ENCODE measurements around the gene BANK1.

The BANK1 gene

DNA sequence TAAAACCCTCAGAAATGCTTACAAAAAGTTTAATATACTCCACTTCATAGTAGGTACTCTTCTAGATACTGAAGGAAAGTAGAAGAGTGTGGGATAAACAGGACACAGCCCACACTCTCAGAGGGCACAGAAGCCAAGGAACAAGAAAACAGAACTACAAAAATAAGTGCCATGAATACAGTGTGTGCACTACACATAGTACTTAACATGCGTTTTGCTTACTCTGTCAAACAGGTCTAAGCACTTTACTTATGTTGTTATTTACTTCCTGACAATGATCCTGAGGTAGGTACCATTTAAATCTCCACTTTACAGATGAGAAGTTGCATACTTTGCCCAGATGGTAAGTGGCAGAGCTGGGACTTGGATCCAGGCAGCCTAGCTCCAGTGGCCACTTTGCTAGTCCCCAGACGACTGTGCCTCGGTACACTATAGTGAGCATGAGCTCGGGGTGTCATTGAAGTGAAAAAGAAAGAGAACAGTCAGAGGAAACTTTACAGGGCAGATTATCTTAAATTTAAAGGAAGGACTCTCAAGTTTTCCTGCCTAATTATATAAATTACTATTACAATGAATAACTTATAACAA, 120.3 kb downstream of the BANK1 start:
- no peak for DNase-seq

GRCh38 chr4:101911616-101912015, 121.1 kb downstream of the BANK1 start:
- DNase-seq, result no peak

DNA sequence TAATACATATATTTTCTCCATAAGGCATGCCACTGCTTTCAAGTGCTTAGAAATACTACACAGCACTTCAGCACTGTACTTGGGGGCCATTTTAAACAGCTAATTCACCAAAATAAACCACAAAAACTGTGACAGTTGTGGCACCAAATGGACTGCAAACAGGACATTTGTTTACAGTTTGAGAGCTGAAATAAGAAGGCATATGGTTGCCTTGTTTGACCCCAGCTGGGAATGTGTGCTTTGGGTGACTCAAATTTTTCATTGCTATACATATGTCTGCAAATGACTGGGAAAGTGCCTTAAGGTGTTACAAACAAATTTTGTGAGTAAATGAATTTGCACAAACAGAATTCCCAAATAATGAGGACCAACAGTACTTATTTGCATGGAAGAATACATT, 124.2 kb downstream of the BANK1 start:
- DNase-seq, result no peak

DNA sequence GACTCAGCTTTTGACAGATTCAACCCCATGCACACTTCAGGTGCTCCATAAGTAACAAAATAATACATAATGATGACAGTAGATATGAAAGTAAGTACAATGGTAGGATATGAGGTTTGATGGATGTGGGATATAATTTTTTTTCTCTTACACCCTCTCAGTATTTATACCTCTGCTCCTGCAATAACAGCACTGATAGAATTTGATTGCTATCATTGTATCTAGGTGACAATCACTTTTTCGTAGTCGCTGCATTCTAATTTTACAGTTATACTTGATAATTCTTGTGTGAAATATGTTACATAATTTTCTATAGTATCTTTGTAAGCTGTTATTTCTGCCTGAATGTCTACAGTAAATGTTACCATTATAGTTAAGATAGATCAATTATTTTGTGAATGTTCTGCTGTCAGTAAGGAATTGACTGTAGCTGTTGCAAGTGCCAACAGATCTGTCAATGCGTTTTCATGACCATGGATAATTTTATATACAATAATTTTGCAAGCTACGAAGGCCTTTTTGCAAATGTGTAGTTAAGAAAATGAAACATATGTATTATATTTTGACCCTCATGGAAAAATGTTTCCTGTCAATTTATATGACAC, 128.9 kb downstream of the BANK1 start:
- DNase-seq, result no peak

- no peak for DNase-seq
These were observed 130.8 kb downstream of the BANK1 start for GRCh38 chr4:101921370-101921769.

DNA sequence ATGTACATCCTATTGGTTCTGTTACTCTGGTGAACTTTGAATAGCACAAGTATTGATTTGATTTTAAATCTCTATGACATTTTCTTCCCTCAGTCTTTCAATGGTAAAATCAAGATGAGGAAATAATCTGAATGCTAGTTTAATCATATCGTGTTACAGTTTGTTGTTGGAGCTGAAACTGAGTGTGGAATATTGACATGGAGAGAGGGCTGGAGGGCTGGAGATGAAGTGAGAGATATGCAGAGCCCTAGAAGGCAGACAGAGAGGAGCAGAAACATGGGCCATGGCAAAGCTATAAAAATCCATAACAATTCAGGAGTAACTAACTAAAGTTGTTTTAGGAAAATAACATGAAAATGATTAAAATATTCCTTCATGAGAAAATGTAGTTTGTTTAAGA, 141.1 kb downstream of the BANK1 start:
- no peak for DNase-seq

DNA sequence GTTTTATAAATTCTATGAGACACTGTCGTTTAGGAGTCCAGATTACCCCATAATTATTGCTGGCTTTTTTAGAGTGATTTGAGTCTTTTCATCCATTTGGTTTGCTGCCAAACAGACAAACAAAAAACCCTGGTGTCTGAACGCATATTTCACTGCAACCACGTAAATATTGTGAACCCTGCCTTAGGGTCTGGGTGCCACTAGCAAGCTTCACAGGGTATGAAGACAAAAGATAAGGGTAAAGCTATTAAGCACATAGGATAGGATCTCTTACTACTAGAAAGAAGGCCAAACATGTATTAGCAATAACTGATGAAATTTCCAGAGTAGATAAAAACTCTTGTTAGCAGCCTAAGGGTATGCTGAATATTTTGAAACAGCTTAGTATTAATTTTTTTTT, 143.3 kb downstream of the BANK1 start:
- DNase-seq, result no peak

- no peak for DNase-seq
These were observed 148.3 kb downstream of the BANK1 start for GRCh38 chr4:101938836-101939235.

DNA sequence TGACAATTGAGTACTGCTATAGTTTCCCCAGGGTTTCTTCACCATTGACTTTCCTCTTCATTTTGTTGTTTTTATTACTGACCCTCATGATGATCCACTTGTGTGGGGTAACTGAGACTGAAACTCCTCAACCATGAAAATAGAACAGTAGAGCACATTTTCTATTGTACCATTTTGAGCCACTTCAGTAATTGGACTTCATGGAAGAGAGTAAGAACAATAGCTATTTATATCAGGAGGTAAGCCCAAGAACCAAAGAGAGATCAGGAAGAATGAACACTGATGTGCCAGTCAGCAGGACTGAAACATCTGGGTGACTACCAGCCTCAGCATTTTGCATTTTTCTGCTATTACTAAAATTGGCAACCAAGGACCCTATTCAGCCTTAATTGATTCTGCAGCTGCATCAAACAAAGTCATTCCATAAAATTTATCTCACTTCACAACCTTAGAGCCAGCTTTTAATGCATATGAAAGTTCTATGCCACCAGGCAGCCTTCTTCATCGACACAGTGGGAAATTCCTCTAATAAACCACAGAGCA, 151.4 kb downstream of the BANK1 start:
- DNase-seq, result no peak

GRCh38 chr4:101942891-101943290, 152.4 kb downstream of the BANK1 start:
- no peak for DNase-seq

GRCh38 chr4:101944649-101945048, 154.1 kb downstream of the BANK1 start:
- DNase-seq, result no peak

GRCh38 chr4:101948055-101948454, 157.5 kb downstream of the BANK1 start:
- DNase-seq, result no peak

DNA sequence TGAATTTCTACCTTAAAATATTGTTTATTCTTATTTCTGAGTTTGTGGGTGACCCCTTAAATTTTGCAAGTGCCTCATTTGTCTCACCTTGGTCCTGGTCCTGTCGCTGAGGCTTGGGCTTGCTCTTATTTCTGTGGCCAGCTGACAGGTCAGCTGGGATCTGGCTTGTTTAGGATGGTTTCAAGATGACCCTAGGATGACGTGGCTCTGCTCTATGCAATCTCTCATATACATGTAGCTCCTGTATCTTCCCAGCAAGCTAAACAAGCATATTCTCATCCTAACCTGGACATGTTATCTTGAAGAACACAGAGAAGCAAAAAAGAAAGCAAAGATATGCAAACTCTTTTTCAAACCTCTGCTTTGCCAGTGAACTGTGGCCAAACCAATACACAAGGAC, 158.4 kb downstream of the BANK1 start:
- no peak for DNase-seq

DNA sequence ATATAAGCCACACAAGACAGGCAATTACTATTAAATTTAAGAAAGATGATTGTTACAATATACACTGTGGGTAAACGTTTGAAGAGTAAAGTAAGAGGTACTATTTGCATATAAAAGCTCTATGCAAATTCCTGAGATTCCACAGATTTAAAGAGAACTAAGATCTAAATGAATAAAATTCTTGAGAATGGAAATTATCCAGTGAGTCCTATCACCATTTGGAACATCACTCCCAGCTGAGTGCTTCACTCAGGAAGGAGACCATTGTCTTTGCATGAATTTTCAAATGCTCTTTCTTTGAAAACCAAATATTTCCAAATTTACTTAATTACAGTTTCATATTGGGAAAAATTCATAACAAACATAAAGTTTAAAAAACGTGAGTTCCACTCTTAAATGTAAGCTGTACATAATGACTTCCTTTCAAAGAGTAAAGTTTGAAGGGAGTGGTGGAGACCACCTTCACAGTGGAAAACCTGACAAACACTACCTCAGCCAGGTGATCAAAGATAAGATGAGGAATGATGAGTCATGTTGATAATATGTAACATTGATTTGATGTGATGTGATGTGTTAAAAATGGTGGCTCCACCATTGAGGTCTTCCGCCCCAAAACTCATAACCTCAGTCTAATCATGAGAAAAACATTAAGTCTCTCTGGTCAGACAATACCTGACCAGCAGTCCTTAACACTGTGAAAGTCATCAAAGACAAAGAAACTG, 159.9 kb downstream of the BANK1 start:
- no peak for DNase-seq

DNA sequence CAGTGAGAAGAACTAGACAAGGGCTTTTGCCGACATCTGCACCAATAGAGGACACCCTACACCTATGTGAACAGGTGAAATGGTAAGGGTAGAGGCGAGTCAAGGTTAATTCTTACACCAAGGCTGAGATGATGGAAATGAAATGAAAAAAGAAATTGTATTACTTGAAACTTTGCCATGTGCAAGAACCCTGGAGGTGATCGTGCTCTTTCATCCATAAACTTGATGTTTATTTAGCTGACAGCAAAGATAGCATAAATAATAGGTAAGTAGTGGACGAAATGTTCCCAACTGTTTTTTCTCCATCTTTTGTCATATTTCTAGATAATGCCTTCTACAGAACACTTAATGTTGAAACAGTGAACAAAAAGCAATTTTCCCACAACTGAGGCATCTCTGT, 162.5 kb downstream of the BANK1 start:
- no peak for DNase-seq

- DNase-seq, result no peak
These were observed 163.4 kb downstream of the BANK1 start for GRCh38 chr4:101953949-101954348.

DNA sequence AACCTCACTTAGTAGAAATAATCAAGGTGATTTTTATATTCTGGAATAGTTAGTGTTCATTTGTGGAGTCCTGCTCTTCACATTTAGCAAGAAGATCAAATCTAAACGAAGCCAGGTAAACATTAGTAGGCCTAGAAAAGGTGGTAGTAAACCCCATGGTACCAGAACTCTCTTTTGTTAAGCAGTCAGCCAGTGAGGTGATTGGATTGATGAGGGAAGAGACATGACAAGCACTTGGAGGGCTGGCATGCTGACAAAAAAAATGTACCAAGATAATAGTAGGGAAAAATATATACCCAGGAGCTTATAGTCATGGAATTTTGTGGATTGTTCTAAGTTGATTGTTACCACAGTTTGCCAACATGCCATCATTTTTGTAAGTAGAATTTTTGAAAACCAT, 163.8 kb downstream of the BANK1 start:
- no peak for DNase-seq

GRCh38 chr4:101954975-101955678, 164.6 kb downstream of the BANK1 start:
- no peak for DNase-seq

DNA sequence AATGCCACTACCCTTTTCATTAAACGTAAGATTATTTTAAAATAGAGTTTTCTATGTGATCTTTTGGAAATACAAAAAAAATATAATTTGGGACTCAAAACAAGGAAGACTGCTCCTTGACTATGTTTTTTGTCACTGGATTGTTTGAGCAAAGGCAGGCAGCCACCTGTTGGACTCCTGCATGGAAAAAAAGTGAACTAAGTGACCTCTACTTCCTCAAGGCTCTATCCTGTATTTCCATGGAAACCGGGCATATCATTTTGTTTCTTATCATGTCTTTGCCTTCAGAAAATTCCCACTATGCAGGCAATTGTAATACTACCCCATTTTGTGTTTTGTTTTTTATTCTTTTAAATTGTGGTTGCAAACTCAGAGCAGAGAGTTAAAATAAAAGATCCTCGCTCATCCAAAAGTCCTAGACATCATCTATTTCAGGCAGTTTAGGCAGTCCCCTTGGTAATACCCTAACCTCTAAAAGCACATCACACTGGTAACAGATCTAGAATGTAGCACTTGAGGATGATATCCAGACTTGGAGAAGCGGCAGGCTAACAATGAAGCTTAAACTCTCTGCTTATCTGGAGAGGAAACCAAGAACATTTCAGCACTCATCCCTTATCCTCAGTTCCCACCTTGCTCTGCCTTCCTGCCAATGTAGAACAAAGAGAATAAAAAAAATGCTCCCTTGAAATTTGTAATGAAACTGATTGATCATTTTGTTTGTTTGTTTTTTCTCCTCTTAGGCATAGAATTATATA, 165.7 kb downstream of the BANK1 start:
- DNase-seq, result no peak

- no peak for DNase-seq
These were observed 168.0 kb downstream of the BANK1 start for GRCh38 chr4:101958547-101958946.

GRCh38 chr4:101960431-101960830, 169.9 kb downstream of the BANK1 start:
- no peak for DNase-seq

- no peak for DNase-seq
These were observed 170.6 kb downstream of the BANK1 start for GRCh38 chr4:101961144-101961543.
